ENCODE measurements around the gene MFSD2A. TPM values are rescaled to one million over a fixed set of nuclear protein-coding genes. Genes with fewer than 3 reads are reported as not detected.
A peak's percentile ranks its signal among the peaks of the same experiment; 100 is the strongest.

The MFSD2A gene
- total and polyA plus RNA-seq, 9 of the 15 experiments (the other 6 are each of a cell fraction or from before 2014, with no cell fraction given), result 0.06 to 0.40 (median 0.15) TPM; not detected in 4

- FAIRE-seq (no peak), DNase-seq (ENCODE audit: extremely low read depth in 1 of 4, low spot score in 3 of 4) (no peak), ATAC-seq (no peak)
- no peaks in the 10 kb centered on the region for H4K20me1 ChIP-seq (replicated peaks; ENCODE audit: control insufficient read depth, insufficient read depth, low read length)
- intact Hi-C loops (cut with micrococcal nuclease), result no loop called here
- H3K27me3 ChIP-seq (ENCODE audit: control insufficient read depth in 2 of 2, insufficient read depth in 2 of 2, low read length in 2 of 2), result peaks cover 17 to 60% of the 10 kb centered on the region in 2 experiments
- in situ Hi-C loops (cut with MboI), result no loop called here
- no peak overlapping the region for H3K27ac ChIP-seq (ENCODE audit: extremely low read depth, low read depth, low read length)
- no peaks in the 10 kb centered on the region for H3K9me1 ChIP-seq (ENCODE audit: control insufficient read depth, insufficient read depth, low read length)
- no peak overlapping the region for H2AFZ ChIP-seq (ENCODE audit: low read depth, low read length)
- no peaks in the 10 kb centered on the region for H3K9me3 ChIP-seq (replicated peaks; ENCODE audit: control insufficient read depth, insufficient read depth, low read depth, low read length)
- POLR2A ChIA-PET, result interaction anchor here (0.9 to 1.2 kb wide), 3 partner anchors 10 to 112 kb away, joined by 3 read pairs; no protein-coding TSS in a partner anchor
- WGBS (ENCODE audit: insufficient coverage, low coverage, missing lambda C conversion rate), result 2% methylated on average over 6 of the region's 6 CpGs
- CTCF ChIA-PET (ENCODE audit: low intra/inter-chr PET ratio), result no interaction called here
- H3K4me2 ChIP-seq (ENCODE audit: insufficient read depth, low read length), result no peak overlapping the region
- BruUV-seq (replicated peaks), result no TSS peak
- no peaks in the 10 kb centered on the region for H3K36me3 ChIP-seq (ENCODE audit: control insufficient read depth, insufficient read depth, low read length)
- H3K4me3 ChIP-seq, result no peak overlapping the region
- H3K79me2 ChIP-seq (ENCODE audit: control insufficient read depth, insufficient read depth, low read length), result no peaks in the 10 kb centered on the region
- peaks cover 0 to 5% of the 10 kb centered on the region in 2 experiments; a peak in 2 of 5 replicates for H3K4me1 ChIP-seq (replicated peaks in 1 of 2; ENCODE audit: control insufficient read depth in 2 of 2, insufficient read depth in 2 of 2, low read length in 2 of 2)
- peak overlapping the region in 1 of 2 experiments; percentile 46; a peak in 1 of 4 replicates for H3K9ac ChIP-seq (ENCODE audit: insufficient read depth in 1 of 2, low read depth in 2 of 2, low read length in 2 of 2)
- TF ChIP-seq KAT8 (IDR thresholded peaks at IDR 0.05; ENCODE audit: low read depth) (no peak), ZBTB33 (CRISPR knock-in tag; IDR thresholded peaks at IDR 0.05) (no peak), GABPA (tag; conservative IDR thresholded peaks at IDR 0.05; ENCODE audit: low read depth) (no peak)
Observed at GRCh38 chr1:39926820-39927219, 28.1 kb upstream of the MFSD2A start.

GRCh38 chr1:39927538-39927937 is 27.4 kb upstream of the MFSD2A start:
- ATAC-seq, result no peak
- Histone ChIP-seq H3K27me3 (ENCODE audit: control insufficient read depth in 2 of 2, insufficient read depth in 2 of 2, low read length in 2 of 2) (peaks cover 13 to 60% of the 10 kb centered on the region in 2 experiments), H4K20me1 (replicated peaks; ENCODE audit: control insufficient read depth, insufficient read depth, low read length) (no peaks in the 10 kb centered on the region), H3K9me1 (ENCODE audit: control insufficient read depth, insufficient read depth, low read length) (no peaks in the 10 kb centered on the region), H3K79me2 (ENCODE audit: control insufficient read depth, insufficient read depth, low read length) (no peaks in the 10 kb centered on the region), H3K4me3 (no peak overlapping the region), H3K4me1 (replicated peaks in 1 of 2; ENCODE audit: control insufficient read depth in 2 of 2, insufficient read depth in 2 of 2, low read length in 2 of 2) (no peaks in the 10 kb centered on the region; a peak in 1 of 5 replicates), H3K36me3 (ENCODE audit: control insufficient read depth, insufficient read depth, low read length) (no peaks in the 10 kb centered on the region), H3K9me3 (replicated peaks; ENCODE audit: control insufficient read depth, insufficient read depth, low read depth, low read length) (no peaks in the 10 kb centered on the region), H3K27ac (ENCODE audit: extremely low read depth, low read depth, low read length) (no peak overlapping the region), H3K4me2 (ENCODE audit: insufficient read depth, low read length) (no peak overlapping the region), H2AFZ (ENCODE audit: low read depth, low read length) (no peak overlapping the region), H3K9ac (ENCODE audit: insufficient read depth in 1 of 2, low read depth in 2 of 2, low read length in 2 of 2) (no peak overlapping the region)
- intact Hi-C loops (cut with micrococcal nuclease) (no loop called here), in situ Hi-C loops (cut with MboI) (no loop called here)
- DNase-seq (ENCODE audit: extremely low read depth in 1 of 4, low spot score in 3 of 4), result no peak
- ChIA-PET CTCF (ENCODE audit: low intra/inter-chr PET ratio) (no interaction called here), POLR2A (interaction anchor here (0.7 to 0.9 kb wide), 2 partner anchors 9 to 26 kb away, joined by 3 to 4 read pairs; no protein-coding TSS in a partner anchor)
- WGBS (ENCODE audit: insufficient coverage, low coverage, missing lambda C conversion rate), result 2% methylated on average over 3 of the region's 3 CpGs
- FAIRE-seq, result no peak
- BruUV-seq (replicated peaks), result no TSS peak
- TF ChIP-seq NFE2L1 (tag; IDR thresholded peaks at IDR 0.05; ENCODE audit: borderline replicate concordance, low read depth) (no peak), FUS (optimal IDR thresholded peaks at IDR 0.05; ENCODE audit: low read depth, low read length) (no peak), PRDM10 (IDR thresholded peaks at IDR 0.05; ENCODE audit: partially characterized antibody) (no peak), HES1 (IDR thresholded peaks at IDR 0.05; ENCODE audit: low read depth) (no peak)

Data from K562 (cell line).